AG09319 (cell line): ENCODE results near the gene TNFRSF8.

ENCODE experiments used
- DNase-seq: peaks from one replicate; pipeline ENCODE4 v3.0.0-alpha.2; 2010; ENCODE audit warnings: low read depth; ENCODE audit errors: extremely low read depth
- TF ChIP-seq, protein P1 (sequence below): IDR thresholded peaks from 2 replicates; pipeline ENCODE4 v1.5.1; 2011; ENCODE audit warnings: low read depth, mild to moderate bottlenecking, inconsistent platforms, low read length, moderate library complexity

TNFRSF8 gene

DNA sequence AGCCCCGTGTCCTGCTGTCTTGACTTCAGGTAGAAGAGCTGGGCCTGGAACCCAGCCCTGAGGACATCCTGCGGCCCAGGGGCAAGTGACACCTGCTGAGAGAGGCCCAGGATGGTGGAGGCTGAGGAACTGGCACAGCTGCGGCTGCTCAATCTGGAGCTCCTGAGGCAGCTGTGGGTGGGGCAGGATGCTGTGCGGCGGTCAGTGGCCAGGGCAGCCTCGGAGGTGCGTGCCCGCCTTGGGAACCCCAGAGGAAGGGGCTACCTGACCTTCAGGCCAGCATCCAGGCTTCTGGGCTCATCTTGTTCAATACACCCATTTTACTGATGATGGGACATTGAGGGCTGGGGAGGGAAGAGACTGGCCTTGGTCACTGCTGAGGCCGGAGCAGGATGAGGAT is 41.5 kb upstream of the TNFRSF8 start:
- DNase-seq: no peak
- TF ChIP-seq, protein P1, sequence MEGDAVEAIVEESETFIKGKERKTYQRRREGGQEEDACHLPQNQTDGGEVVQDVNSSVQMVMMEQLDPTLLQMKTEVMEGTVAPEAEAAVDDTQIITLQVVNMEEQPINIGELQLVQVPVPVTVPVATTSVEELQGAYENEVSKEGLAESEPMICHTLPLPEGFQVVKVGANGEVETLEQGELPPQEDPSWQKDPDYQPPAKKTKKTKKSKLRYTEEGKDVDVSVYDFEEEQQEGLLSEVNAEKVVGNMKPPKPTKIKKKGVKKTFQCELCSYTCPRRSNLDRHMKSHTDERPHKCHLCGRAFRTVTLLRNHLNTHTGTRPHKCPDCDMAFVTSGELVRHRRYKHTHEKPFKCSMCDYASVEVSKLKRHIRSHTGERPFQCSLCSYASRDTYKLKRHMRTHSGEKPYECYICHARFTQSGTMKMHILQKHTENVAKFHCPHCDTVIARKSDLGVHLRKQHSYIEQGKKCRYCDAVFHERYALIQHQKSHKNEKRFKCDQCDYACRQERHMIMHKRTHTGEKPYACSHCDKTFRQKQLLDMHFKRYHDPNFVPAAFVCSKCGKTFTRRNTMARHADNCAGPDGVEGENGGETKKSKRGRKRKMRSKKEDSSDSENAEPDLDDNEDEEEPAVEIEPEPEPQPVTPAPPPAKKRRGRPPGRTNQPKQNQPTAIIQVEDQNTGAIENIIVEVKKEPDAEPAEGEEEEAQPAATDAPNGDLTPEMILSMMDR: no peak

DNA sequence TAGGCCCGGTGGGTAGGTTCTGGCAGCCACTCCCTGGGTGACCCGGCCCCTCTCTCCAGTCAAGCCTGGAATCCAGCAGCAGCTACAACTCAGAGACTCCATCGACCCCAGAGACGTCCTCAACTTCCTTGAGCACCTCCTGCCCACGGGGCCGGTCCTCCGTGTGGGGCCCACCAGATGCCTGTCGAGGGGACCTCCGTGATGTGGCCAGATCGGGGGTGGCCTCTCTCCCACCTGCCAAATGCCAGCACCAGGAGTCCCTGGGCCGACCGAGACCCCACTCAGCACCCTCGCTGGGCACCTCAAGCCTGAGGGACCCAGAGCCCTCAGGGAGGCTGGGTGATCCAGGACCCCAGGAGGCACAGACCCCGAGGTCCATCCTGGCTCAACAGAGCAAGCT is 41.1 kb upstream of the TNFRSF8 start:
- no peak for DNase-seq
- TF ChIP-seq, protein P1: no peak

DNA sequence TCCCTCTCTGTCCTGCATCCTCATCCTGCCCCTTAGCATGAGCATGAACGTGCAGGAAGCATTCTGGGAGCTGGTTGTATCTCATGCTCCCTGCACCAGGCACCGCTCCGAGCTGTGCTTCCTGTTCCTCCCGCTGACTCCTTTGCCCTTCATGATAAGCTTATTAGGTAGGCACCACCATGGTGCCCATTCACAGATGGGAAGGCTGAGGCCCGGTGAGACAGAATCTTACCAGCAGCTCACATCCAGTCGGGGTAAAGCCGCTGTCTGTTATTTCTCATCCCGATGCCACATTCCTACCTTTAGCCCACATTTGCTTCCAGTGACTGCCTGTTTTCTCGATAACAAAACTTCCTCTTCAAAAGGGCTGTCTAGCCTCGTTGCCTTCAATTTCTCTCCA is 36.5 kb upstream of the TNFRSF8 start:
- no peak for DNase-seq
- TF ChIP-seq, protein P1: no peak

DNA sequence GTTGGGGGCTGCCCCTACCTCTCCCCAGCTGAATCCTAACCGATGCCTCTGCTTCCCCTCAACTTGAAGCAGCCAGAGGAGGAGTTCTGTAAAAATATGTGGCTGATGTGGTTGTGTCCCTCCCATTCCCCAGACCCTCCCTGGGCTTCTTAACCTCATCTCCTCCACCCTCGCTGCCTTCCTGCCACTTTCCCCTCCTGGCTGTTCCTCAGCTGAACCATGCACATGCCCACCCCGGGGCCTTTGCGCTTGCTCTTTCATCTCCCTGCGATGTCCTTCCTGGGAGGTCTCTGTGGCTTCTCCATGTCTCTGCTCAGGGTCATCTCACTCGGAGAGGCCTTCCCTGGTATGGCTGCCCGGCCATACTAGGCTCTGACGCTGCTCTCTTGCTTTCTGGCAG is 34.9 kb upstream of the TNFRSF8 start:
- TF ChIP-seq, protein P1: no peak

DNA sequence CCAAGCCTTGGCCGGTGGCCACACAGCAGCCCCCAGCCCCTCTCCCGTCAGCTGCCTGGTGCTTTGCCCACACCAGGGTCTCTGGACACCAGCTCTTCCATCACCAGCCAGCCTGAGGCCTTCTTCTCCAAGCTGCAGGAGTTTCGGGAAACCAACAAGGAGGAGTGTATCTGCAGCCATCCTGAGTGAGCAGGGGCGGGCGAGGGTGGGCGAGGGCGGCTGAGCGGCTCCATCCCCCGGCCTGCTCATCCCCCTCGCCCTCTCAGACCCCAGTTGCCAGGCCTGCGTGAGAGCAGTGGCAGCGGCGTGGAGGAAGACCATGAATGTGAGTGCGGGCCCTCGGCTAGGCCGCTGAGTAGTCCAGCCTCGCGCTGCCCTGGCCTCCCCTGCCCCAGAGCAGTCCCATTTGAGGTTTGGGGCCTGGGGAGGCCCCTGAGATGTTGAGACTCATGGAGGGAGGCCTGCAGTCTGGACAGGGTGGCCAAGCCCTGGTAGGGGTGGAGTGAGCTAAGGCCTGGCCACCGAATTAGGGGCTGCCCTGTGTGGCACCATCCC is 34.1 kb upstream of the TNFRSF8 start:
- TF ChIP-seq, protein P1: no peak
- no peak for DNase-seq

More for the DNA sequence above, 34.9 kb upstream of the TNFRSF8 start:
- no peak for DNase-seq

DNA sequence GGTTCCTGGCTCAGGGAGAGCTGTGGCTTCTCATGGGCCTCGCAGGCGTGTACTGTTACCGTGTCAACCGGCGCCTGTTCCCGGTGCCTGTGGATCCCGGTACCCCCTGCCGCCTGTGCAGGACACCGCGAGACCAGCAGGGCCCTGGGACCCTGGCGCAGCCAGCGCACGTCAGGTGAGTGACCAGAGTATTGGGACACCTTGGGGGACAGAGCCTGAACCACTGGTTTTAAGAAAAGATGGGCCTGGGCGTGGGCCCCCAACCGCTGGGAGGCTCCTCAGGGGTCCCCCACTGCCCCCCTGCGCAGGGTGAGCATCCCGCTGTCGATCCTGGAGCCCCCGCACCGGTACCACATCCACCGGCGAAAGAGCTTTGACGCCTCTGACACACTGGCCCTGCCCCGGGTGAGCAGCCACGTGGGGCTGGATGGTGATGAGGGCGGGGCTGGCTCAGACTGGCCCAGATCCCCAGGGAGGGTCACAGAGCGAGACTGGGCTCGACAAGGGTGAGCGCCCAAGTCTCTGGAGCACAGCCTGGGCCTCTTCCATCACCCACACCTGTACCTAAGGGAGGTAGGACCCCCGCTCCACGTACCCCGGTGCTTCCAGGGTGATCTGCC is 33.3 kb upstream of the TNFRSF8 start:
- no peak for DNase-seq
- TF ChIP-seq, protein P1: no peak

DNA sequence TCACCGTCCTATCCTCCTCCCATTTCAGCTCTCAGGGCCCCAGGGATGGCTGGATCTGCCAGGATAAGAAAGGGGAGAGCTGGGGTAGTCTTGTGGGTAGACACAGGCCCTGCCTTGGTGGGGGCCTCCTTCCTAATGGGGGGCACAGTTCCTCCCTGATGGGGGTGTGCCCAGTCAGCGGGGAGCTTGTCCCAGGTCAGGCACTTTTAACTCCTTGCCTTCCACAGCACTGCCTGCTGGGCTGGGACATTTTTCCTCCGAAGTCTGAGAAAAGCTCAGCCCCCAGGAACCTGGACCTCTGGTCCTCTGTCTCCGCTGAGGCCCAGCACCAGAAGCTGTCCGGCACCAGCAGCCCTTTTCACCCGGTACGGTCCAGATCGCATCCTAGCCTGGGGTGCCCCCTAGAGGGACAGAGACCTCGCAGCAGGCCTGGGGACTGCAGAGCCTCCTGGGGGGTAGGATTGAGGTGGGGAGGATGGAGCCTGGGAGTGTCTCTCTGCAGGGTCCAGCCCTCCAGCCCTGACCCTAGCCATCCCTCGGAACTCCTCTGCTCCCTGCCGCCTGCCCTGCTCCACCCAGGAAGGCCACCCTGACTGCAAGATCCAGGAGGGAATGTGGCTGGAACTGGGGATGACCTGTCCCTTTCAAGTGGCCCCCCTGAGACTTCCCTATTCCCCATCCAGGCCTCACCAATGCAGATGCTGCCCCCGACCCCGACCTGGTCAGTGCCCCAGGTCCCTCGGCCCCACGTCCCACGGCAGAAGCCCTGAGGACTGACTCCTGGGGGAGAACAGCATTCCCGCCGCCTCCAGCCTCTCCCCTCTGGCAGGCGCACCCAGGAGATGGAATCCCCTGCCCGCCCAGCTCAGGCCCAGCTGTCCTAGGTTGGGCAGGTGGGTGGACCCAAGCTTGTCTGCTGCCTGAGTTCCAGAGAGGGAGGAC is 31.8 kb upstream of the TNFRSF8 start:
- TF ChIP-seq, protein P1: peak; percentile 56
- DNase-seq: no peak
